GM23338 (cell line): ENCODE measurements around the gene KCNIP1. TPM values are rescaled to one million over a fixed set of nuclear protein-coding genes. Genes with fewer than 3 reads are reported as not detected.

Source experiments
- ATAC-seq: fragments of 200-7000 bp; cut with Tn5 transposase; 3 replicates; pipeline ENCODE4 v1.9.1; 2020
- DNase-seq: peaks from one replicate; pipeline ENCODE4 v3.0.0-alpha.2; 2015; ENCODE audit warnings: low spot score
- H2AFZ ChIP-seq: fragments of 200-600 bp; sonication (generic); 2 replicates; pipeline ENCODE4 v1.8.0; 2016; ENCODE audit warnings: antibody characterized with exemption, mild to moderate bottlenecking, moderate library complexity
- H3F3A ChIP-seq: fragments of 200-600 bp; sonication (generic); replicated peaks from 2 replicates; pipeline ENCODE4 v1.8.0; 2017; ENCODE audit warnings: antibody characterized with exemption, mixed run types, low read depth
- H3K27ac ChIP-seq: fragments of 200-600 bp; sonication (generic); 2 replicates; pipeline ENCODE4 v1.6.1; 2016; ENCODE audit warnings: low read depth
- H3K27me3 ChIP-seq: fragments of 200-600 bp; sonication (generic); 2 replicates; pipeline ENCODE4 v1.8.0; 2016; ENCODE audit warnings: mild to moderate bottlenecking, mixed run types, moderate library complexity; ENCODE audit not compliant: insufficient read depth
- H3K36me3 ChIP-seq: fragments of 200-600 bp; sonication (generic); 2 replicates; pipeline ENCODE4 v1.8.0; 2016; ENCODE audit warnings: mild to moderate bottlenecking; ENCODE audit not compliant: insufficient read depth
- H3K4me1 ChIP-seq: fragments of 200-600 bp; sonication (generic); 2 replicates; pipeline ENCODE4 v1.8.0; 2016; ENCODE audit warnings: mild to moderate bottlenecking, moderate library complexity; ENCODE audit not compliant: insufficient read depth
- H3K4me2 ChIP-seq: fragments of 200-600 bp; sonication (generic); 2 replicates; pipeline ENCODE4 v1.7.1; 2017; ENCODE audit warnings: mixed run types
- H3K4me3 ChIP-seq: fragments of 200-600 bp; sonication (generic); 2 replicates; pipeline ENCODE4 v1.6.1; 2016; ENCODE audit warnings: mixed run types
- H3K79me2 ChIP-seq: fragments of 200-600 bp; sonication (generic); replicated peaks from 2 replicates; pipeline ENCODE4 v1.8.0; 2017; ENCODE audit warnings: mild to moderate bottlenecking; ENCODE audit not compliant: insufficient read depth
- H3K9me2 ChIP-seq: fragments of 200-600 bp; sonication (generic); 2 replicates; pipeline ENCODE4 v1.8.0; 2017; ENCODE audit not compliant: insufficient read depth
- H4K20me1 ChIP-seq: fragments of 200-600 bp; sonication (generic); replicated peaks from 2 replicates; pipeline ENCODE4 v1.8.0; 2017; ENCODE audit warnings: mild to moderate bottlenecking; ENCODE audit not compliant: insufficient read depth
- H3K27ac Mint-ChIP-seq: 2 replicates; pipeline ENCODE4 v1.8.0; 2020; ENCODE audit warnings: inconsistent platforms, mild to moderate bottlenecking, moderate library complexity, mixed read lengths
- H3K27me3 Mint-ChIP-seq: 3 replicates; pipeline ENCODE4 v1.8.0; 2022; ENCODE audit warnings: low read depth, mild to moderate bottlenecking, moderate library complexity, mixed read lengths, inconsistent platforms; ENCODE audit not compliant: insufficient read depth, poor library complexity
- H3K36me3 Mint-ChIP-seq: 3 replicates; pipeline ENCODE4 v1.8.0; 2021; ENCODE audit warnings: low read depth, mild to moderate bottlenecking, inconsistent platforms, moderate library complexity, mixed read lengths
- H3K4me1 Mint-ChIP-seq: 3 replicates; pipeline ENCODE4 v1.8.0; 2020; ENCODE audit warnings: mild to moderate bottlenecking, inconsistent platforms, mixed read lengths
- H3K4me3 Mint-ChIP-seq: 3 replicates; pipeline ENCODE4 v1.8.0; 2021; ENCODE audit warnings: moderate library complexity, mild to moderate bottlenecking, inconsistent platforms, mixed read lengths
- H3K9me3 Mint-ChIP-seq: 3 replicates; pipeline ENCODE4 v1.8.0; 2020; ENCODE audit warnings: moderate library complexity, mild to moderate bottlenecking, inconsistent platforms, mixed read lengths
- CREB1 ChIP-seq: fragments of 250-450 bp; sonication (Bioruptor Pico); IDR thresholded peaks from 2 replicates; pipeline ENCODE4 v1.5.0; 2020; ENCODE audit warnings: low read depth, mild to moderate bottlenecking, moderate library complexity
- EZH2 ChIP-seq: fragments of 200-600 bp; sonication (generic); IDR thresholded peaks from one replicate; pipeline ENCODE4 v1.8.0; 2017; ENCODE audit warnings: antibody characterized with exemption, mild to moderate bottlenecking, low read depth; ENCODE audit not compliant: unreplicated experiment
- EZH2phosphoT487 ChIP-seq: fragments of 200-600 bp; sonication (generic); IDR thresholded peaks from one replicate; pipeline ENCODE4 v1.8.1; 2018; ENCODE audit warnings: antibody characterized with exemption; ENCODE audit not compliant: unreplicated experiment
- JUNB ChIP-seq: IDR thresholded peaks from one replicate; pipeline ENCODE4 v1.6.1; 2016; ENCODE audit warnings: antibody characterized with exemption; ENCODE audit not compliant: unreplicated experiment
- NANOG ChIP-seq: IDR thresholded peaks from 2 replicates; pipeline ENCODE4 v1.6.1; 2016; ENCODE audit warnings: antibody characterized with exemption, borderline replicate concordance
- POLR2AphosphoS5 ChIP-seq: IDR thresholded peaks from 2 replicates; pipeline ENCODE4 v1.6.1; 2016; ENCODE audit warnings: antibody characterized with exemption, low read depth
- STAT1 ChIP-seq: IDR thresholded peaks from one replicate; pipeline ENCODE4 v1.6.1; 2016; ENCODE audit warnings: antibody characterized with exemption; ENCODE audit not compliant: unreplicated experiment
- ZNF114 ChIP-seq: fragments of 250-450 bp; sonication (Bioruptor Pico); IDR thresholded peaks from 2 replicates; pipeline ENCODE4 v1.5.0; 2020; ENCODE audit warnings: mild to moderate bottlenecking, moderate library complexity
- ZNF331 ChIP-seq: fragments of 250-450 bp; sonication (Bioruptor Pico); IDR thresholded peaks from 2 replicates; pipeline ENCODE4 v1.5.0; 2020; ENCODE audit warnings: low read depth, mild to moderate bottlenecking, moderate library complexity
- polyA plus RNA-seq: library from polyadenylated mRNA; unstranded; fragments of >200 nt; fragmentation: Nextera tagmentation; extraction: Ambion mirVana; gene quantifications from 2 replicates; pipeline ENCODE4 v1.2.1, GENCODE V29; 2016
- total RNA-seq: library from RNA; depleted of rRNA; stranded (reverse); fragments of >200 nt; shearing (Covaris generic); gene quantifications from 2 replicates; pipeline ENCODE4 v1.2.3, GENCODE V29; 2014
- TF ChIP-seq, protein P1 (sequence below): fragments of 250-450 bp; sonication (Bioruptor Pico); IDR thresholded peaks from 2 replicates; pipeline ENCODE4 v1.5.0; 2020; ENCODE audit warnings: mild to moderate bottlenecking, moderate library complexity
- TF ChIP-seq, protein P2 (sequence below): IDR thresholded peaks from one replicate; pipeline ENCODE4 v1.6.1; 2018; ENCODE audit warnings: antibody characterized with exemption; ENCODE audit not compliant: unreplicated experiment
- TF ChIP-seq, protein P3 (sequence below), 2 experiments: fragments of 200-600 bp in 1 of 2; sonication (generic) in 1 of 2; conservative IDR thresholded peaks; 2 replicates each; pipeline versions ENCODE4 v1.5.1 to v1.6.1; 2016 to 2017; ENCODE audit warnings: antibody characterized with exemption in 2 of 2, low read depth in 2 of 2, mild to moderate bottlenecking in 2 of 2, moderate library complexity in 1 of 2
- TF ChIP-seq, protein P4 (sequence below): IDR thresholded peaks from 2 replicates; pipeline ENCODE4 v1.6.1; 2016; ENCODE audit warnings: antibody characterized with exemption

Gene KCNIP1
- total and polyA plus RNA-seq, 2 experiments from 2014 or later: 0.31 to 0.87 TPM

DNA sequence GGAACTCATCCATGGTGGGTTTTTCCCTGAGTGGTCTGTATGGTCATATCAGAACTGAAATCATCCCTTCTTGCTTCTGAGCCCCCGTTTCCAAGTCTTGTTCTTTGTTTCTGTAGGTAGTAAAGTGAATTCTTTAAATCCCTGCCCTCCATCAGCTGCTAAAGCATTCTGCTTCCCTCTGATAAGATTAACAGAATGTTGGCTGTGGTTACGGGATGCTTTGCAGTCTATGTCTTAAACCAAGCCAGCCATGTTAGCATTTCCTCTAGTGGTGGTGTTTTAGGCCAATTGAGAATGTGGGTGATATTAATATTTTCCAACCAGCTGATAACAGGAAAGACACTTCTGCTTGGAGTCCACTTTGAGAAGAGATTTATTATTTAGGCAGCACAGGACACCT, 22.0 kb upstream of the KCNIP1 start:
- Mint-ChIP-seq H3K27me3 (peaks cover 4% of the 10 kb centered on the region), H3K9me3 (no peaks in the 10 kb centered on the region; the same call in 2 of the 3 replicates), H3K36me3 (no peaks in the 10 kb centered on the region), H3K27ac (no peak overlapping the region), H3K4me1 (peaks cover 10% of the 10 kb centered on the region; the same call in 2 of the 3 replicates), H3K4me3 (no peak overlapping the region)
- DNase-seq (no peak), ATAC-seq (no peak)
- Histone ChIP-seq H3F3A (no peaks in the 10 kb centered on the region), H3K4me1 (no peaks in the 10 kb centered on the region), H3K4me3 (no peak overlapping the region), H3K36me3 (no peaks in the 10 kb centered on the region), H3K27ac (no peak overlapping the region), H3K79me2 (no peaks in the 10 kb centered on the region), H3K4me2 (no peak overlapping the region), H2AFZ (no peak overlapping the region), H3K9me2 (no peaks in the 10 kb centered on the region; the same call in 1 of the 2 replicates), H3K27me3 (no peaks in the 10 kb centered on the region), H4K20me1 (no peaks in the 10 kb centered on the region)
- TF ChIP-seq ZNF114 (CRISPR knock-in tag) (no peak), STAT1 (no peak), POLR2AphosphoS5 (no peak), JUNB (no peak), ZNF331 (CRISPR knock-in tag) (no peak), EZH2phosphoT487 (no peak), CREB1 (no peak), EZH2 (no peak), NANOG (no peak)
- TF ChIP-seq, protein P1, sequence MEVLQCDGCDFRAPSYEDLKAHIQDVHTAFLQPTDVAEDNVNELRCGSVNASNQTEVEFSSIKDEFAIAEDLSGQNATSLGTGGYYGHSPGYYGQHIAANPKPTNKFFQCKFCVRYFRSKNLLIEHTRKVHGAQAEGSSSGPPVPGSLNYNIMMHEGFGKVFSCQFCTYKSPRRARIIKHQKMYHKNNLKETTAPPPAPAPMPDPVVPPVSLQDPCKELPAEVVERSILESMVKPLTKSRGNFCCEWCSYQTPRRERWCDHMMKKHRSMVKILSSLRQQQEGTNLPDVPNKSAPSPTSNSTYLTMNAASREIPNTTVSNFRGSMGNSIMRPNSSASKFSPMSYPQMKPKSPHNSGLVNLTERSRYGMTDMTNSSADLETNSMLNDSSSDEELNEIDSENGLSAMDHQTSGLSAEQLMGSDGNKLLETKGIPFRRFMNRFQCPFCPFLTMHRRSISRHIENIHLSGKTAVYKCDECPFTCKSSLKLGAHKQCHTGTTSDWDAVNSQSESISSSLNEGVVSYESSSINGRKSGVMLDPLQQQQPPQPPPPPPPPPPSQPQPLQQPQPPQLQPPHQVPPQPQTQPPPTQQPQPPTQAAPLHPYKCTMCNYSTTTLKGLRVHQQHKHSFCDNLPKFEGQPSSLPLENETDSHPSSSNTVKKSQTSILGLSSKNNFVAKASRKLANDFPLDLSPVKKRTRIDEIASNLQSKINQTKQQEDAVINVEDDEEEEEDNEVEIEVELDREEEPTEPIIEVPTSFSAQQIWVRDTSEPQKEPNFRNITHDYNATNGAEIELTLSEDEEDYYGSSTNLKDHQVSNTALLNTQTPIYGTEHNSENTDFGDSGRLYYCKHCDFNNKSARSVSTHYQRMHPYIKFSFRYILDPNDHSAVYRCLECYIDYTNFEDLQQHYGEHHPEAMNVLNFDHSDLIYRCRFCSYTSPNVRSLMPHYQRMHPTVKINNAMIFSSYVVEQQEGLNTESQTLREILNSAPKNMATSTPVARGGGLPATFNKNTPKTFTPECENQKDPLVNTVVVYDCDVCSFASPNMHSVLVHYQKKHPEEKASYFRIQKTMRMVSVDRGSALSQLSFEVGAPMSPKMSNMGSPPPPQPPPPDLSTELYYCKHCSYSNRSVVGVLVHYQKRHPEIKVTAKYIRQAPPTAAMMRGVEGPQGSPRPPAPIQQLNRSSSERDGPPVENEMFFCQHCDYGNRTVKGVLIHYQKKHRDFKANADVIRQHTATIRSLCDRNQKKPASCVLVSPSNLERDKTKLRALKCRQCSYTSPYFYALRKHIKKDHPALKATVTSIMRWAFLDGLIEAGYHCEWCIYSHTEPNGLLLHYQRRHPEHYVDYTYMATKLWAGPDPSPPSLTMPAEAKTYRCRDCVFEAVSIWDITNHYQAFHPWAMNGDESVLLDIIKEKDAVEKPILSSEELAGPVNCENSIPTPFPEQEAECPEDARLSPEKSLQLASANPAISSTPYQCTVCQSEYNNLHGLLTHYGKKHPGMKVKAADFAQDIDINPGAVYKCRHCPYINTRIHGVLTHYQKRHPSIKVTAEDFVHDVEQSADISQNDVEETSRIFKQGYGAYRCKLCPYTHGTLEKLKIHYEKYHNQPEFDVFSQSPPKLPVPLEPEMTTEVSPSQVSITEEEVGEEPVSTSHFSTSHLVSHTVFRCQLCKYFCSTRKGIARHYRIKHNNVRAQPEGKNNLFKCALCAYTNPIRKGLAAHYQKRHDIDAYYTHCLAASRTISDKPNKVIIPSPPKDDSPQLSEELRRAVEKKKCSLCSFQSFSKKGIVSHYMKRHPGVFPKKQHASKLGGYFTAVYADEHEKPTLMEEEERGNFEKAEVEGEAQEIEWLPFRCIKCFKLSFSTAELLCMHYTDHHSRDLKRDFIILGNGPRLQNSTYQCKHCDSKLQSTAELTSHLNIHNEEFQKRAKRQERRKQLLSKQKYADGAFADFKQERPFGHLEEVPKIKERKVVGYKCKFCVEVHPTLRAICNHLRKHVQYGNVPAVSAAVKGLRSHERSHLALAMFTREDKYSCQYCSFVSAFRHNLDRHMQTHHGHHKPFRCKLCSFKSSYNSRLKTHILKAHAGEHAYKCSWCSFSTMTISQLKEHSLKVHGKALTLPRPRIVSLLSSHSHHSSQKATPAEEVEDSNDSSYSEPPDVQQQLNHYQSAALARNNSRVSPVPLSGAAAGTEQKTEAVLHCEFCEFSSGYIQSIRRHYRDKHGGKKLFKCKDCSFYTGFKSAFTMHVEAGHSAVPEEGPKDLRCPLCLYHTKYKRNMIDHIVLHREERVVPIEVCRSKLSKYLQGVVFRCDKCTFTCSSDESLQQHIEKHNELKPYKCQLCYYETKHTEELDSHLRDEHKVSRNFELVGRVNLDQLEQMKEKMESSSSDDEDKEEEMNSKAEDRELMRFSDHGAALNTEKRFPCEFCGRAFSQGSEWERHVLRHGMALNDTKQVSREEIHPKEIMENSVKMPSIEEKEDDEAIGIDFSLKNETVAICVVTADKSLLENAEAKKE (CRISPR knock-in tag): no peak
- TF ChIP-seq, protein P2, sequence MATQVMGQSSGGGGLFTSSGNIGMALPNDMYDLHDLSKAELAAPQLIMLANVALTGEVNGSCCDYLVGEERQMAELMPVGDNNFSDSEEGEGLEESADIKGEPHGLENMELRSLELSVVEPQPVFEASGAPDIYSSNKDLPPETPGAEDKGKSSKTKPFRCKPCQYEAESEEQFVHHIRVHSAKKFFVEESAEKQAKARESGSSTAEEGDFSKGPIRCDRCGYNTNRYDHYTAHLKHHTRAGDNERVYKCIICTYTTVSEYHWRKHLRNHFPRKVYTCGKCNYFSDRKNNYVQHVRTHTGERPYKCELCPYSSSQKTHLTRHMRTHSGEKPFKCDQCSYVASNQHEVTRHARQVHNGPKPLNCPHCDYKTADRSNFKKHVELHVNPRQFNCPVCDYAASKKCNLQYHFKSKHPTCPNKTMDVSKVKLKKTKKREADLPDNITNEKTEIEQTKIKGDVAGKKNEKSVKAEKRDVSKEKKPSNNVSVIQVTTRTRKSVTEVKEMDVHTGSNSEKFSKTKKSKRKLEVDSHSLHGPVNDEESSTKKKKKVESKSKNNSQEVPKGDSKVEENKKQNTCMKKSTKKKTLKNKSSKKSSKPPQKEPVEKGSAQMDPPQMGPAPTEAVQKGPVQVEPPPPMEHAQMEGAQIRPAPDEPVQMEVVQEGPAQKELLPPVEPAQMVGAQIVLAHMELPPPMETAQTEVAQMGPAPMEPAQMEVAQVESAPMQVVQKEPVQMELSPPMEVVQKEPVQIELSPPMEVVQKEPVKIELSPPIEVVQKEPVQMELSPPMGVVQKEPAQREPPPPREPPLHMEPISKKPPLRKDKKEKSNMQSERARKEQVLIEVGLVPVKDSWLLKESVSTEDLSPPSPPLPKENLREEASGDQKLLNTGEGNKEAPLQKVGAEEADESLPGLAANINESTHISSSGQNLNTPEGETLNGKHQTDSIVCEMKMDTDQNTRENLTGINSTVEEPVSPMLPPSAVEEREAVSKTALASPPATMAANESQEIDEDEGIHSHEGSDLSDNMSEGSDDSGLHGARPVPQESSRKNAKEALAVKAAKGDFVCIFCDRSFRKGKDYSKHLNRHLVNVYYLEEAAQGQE: no peak
- TF ChIP-seq, protein P3, sequence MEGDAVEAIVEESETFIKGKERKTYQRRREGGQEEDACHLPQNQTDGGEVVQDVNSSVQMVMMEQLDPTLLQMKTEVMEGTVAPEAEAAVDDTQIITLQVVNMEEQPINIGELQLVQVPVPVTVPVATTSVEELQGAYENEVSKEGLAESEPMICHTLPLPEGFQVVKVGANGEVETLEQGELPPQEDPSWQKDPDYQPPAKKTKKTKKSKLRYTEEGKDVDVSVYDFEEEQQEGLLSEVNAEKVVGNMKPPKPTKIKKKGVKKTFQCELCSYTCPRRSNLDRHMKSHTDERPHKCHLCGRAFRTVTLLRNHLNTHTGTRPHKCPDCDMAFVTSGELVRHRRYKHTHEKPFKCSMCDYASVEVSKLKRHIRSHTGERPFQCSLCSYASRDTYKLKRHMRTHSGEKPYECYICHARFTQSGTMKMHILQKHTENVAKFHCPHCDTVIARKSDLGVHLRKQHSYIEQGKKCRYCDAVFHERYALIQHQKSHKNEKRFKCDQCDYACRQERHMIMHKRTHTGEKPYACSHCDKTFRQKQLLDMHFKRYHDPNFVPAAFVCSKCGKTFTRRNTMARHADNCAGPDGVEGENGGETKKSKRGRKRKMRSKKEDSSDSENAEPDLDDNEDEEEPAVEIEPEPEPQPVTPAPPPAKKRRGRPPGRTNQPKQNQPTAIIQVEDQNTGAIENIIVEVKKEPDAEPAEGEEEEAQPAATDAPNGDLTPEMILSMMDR (conservative IDR thresholded peaks at IDR 0.05; ENCODE audit: low read depth in 2 of 2): no peak
- TF ChIP-seq, protein P4, sequence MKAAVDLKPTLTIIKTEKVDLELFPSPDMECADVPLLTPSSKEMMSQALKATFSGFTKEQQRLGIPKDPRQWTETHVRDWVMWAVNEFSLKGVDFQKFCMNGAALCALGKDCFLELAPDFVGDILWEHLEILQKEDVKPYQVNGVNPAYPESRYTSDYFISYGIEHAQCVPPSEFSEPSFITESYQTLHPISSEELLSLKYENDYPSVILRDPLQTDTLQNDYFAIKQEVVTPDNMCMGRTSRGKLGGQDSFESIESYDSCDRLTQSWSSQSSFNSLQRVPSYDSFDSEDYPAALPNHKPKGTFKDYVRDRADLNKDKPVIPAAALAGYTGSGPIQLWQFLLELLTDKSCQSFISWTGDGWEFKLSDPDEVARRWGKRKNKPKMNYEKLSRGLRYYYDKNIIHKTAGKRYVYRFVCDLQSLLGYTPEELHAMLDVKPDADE: no peak
